ENCODE results near the gene IL11.
A peak's percentile ranks its signal among the peaks of the same experiment; 100 is the strongest.
"Not testable (repeated sequence)": the region's sequence is repeated elsewhere in the genome, so short reads cannot be mapped to it uniquely, and the experiment has no call there.

The IL11 gene

DNA sequence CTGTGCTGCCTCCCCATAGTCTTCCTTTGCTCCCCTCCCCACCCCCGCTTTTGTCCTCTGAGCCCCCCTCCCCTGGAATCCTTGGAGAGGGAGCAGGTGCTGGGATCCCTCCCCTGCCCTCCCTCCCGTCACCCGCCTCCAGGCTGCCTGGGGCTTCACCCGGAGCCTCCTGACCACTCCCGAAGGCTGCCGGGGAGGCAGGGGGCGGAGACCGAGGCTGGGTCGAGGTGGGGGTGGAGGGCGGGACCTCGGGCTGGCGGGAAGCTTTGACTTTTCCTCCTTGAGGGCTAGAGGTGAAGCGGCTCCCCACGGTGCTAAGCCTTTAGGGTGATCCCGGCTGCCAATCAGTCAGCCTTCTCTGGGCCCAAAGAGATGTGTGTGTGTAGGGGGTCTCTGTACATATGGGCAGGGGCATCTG lies 29.1 kb downstream of the IL11 start:
- DNase-seq (ENCODE audit: low read depth), result peak; percentile 55
- peak overlapping the region; percentile 94 for H3K4me3 ChIP-seq (ENCODE audit: low read length)
- TF ChIP-seq, protein P1, sequence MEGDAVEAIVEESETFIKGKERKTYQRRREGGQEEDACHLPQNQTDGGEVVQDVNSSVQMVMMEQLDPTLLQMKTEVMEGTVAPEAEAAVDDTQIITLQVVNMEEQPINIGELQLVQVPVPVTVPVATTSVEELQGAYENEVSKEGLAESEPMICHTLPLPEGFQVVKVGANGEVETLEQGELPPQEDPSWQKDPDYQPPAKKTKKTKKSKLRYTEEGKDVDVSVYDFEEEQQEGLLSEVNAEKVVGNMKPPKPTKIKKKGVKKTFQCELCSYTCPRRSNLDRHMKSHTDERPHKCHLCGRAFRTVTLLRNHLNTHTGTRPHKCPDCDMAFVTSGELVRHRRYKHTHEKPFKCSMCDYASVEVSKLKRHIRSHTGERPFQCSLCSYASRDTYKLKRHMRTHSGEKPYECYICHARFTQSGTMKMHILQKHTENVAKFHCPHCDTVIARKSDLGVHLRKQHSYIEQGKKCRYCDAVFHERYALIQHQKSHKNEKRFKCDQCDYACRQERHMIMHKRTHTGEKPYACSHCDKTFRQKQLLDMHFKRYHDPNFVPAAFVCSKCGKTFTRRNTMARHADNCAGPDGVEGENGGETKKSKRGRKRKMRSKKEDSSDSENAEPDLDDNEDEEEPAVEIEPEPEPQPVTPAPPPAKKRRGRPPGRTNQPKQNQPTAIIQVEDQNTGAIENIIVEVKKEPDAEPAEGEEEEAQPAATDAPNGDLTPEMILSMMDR (IDR thresholded peaks at IDR 0.05; ENCODE audit: insufficient read depth, low read depth, low read length, missing control alignments), result no peak

DNA sequence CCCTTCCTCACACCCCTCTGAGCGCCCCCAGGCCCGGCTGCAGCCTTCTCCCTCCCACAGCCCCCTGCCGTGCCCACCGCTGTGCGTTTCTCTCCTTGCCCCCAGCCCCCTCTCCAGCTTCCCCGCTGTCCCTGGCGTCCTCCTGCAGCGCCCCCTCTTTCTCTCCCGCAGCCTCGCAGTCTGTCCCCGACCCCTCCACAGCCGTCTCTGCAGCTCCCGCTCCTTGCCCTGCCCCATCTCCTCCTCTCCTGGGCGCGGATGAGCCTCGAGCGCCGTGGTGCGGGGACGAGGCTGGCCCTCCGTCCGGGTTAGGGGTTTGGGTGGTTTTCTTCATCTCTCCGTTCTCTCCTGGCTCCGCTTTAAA lies 29.5 kb downstream of the IL11 start:
- TF ChIP-seq, protein P1 (IDR thresholded peaks at IDR 0.05; ENCODE audit: insufficient read depth, low read depth, low read length, missing control alignments), result no peak
- H3K4me3 ChIP-seq (ENCODE audit: low read length), result peak overlapping the region; percentile 94
- no peak for DNase-seq (ENCODE audit: low read depth)

DNA sequence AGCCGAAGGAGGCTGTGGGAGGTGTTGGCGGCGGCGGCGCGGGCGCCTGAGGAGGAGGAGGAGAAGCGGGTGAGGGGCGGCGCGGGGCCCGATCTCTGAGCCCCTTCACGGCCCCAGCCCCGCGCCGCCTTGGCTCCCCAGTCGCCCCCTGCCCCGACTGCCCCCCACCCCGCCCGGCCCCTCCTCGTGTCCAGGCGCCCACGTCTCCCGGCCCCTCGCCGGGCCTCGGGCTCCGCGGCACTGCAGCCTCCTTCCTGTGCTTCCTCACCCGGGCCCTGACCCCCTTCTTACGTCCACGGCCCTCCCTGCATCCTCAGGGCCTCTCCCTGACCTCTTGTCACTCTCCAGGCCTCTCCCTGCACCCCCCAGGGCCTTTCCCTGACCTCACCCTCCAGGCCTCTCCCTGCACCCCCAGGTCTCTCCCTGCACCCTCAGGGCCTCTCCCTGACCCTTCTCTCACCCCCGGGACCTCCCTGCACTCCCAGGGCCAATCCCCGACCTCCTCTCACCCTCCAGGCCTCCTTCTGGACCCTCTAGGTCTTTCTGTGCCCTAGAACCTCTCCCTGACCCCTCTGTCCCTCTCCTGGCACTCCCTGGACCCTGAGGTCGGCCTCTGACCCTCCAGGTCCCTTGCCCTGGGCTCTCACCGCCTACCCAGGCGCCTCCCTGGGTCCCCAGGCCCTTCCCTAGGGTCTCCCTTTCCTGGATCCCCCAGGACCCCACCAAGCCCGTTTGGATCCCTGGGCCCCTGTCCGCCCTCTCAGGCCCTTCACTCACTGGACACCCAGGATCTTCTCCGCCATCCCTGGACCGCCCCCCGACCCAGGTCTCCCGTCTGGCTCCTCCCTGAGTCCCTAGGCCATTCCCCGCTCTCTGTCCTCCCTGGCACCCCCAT lies 30.1 kb downstream of the IL11 start:
- TF ChIP-seq, protein P1 (IDR thresholded peaks at IDR 0.05; ENCODE audit: insufficient read depth, low read depth, low read length, missing control alignments), result no peak
- no peak for DNase-seq (ENCODE audit: low read depth)
- H3K4me3 ChIP-seq (ENCODE audit: low read length), result peak overlapping the region; percentile 94

DNA sequence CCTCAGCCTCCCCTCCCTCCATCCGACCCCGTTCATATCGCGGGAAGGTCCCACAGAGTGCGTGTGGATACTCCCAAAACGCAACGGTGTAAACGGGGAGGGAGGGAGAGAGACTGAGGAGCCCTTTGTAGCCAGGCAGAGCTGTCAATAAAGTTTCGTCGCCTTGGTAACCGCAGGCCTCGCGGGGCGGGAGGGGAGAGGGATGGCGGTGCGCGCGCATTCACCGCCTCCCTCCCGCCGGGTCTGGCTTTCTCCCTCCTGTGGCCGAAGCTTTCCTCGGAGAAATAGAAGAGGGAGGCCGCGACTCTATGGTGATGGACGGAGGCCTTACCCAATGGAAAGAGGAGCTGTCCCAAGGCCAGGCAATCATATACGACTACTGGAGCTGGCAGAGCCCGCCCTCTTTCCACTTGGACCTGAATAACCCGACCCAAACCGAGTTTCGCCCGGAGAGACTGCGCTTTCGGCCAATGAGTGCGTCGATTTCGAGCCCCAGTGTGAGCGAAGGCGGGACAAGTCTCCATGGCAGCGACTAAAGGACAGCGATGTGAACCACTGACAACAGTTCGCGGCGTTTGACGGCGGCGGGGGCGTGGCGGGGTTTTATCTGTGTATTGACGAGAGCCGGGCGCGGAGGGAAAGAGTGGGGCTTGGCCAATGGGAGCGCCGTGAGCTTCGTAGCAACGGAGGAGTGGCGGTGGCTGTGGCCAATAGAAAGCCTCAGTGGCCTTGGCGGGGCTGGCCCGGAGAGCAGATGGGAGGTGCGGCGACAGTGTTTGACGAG lies 31.0 kb downstream of the IL11 start, which contains the start of gene KMT5C:
Gene KMT5C, plus strand, starts transcription at position 772 of the 784 bp plus-strand sequence. CDS start 2,061 bp downstream, outside the sequence.
- TF ChIP-seq, protein P1 (IDR thresholded peaks at IDR 0.05; ENCODE audit: insufficient read depth, low read depth, low read length, missing control alignments), result peak; percentile 46
- H3K4me3 ChIP-seq (ENCODE audit: low read length), result peak within 1 kb of the TSS; percentile 94
- peak; percentile 100 for DNase-seq (ENCODE audit: low read depth)

DNA sequence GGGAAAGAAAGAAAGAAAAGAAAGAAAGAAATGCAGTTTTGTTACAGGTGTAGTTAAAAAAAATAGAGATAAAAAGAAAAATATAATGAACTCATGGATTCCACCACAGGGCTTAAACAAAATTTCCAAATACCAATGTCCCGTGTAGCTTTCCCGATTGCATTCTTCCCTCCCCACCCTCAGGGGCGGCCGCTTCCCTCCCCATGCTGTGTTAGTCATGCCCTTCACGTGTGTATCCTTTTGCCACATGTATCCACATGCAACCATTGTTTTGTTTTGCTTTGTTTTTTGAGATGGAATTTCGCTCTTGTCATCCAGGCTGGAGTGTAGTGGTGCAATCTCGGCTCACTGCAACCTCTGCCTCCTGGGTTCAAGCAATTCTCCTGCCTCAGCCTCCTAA lies 34.2 kb downstream of the IL11 start:
- TF ChIP-seq, protein P1 (IDR thresholded peaks at IDR 0.05; ENCODE audit: insufficient read depth, low read depth, low read length, missing control alignments), result no peak
- no peak overlapping the region for H3K4me3 ChIP-seq (ENCODE audit: low read length)
- DNase-seq (ENCODE audit: low read depth), result peak; percentile 98

DNA sequence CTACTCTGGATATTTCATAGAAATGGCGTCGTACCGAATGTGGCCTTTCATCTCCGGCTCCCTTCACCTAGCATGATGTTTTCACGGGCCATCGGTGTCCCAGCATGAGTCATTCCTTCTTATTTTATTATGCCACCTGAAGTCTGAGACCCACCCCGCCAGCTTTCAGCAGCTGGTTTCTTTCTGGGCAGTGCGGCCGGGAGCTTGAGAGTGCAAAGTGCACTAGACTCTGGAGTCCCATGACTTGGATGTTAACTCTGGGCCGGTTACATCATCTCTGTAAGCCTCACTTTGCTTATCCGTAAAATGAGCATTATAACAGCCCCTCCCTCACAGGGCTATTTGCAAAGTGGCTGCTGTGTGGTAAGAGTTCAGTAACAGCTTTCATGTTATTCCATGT lies 36.4 kb downstream of the IL11 start:
- H3K4me3 ChIP-seq (ENCODE audit: low read length), result no peak overlapping the region
- TF ChIP-seq, protein P1 (IDR thresholded peaks at IDR 0.05; ENCODE audit: insufficient read depth, low read depth, low read length, missing control alignments), result no peak
- DNase-seq (ENCODE audit: low read depth), result no peak

DNA sequence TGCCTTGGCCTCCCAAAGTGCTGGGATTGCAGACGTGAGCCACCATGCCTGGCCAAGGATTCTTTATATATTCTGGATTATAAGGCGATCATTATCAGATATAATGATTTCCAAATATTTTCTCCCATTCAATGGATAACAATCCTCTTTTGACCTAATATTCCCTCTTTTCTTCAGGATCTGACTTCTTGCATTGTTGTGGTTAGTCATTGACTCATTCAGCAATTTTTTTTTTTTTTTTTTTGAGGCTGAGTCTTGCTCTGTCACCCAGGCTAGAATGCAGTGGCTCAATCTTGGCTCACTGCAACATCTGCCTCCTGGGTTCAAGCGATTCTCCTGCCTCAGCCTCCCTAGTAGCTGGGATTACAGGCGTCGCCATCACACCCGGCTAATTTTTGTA lies 40.5 kb downstream of the IL11 start:
- DNase-seq (ENCODE audit: low read depth), result peak; percentile 48
- H3K4me3 ChIP-seq (ENCODE audit: low read length), result not testable (repeated sequence)

DNA sequence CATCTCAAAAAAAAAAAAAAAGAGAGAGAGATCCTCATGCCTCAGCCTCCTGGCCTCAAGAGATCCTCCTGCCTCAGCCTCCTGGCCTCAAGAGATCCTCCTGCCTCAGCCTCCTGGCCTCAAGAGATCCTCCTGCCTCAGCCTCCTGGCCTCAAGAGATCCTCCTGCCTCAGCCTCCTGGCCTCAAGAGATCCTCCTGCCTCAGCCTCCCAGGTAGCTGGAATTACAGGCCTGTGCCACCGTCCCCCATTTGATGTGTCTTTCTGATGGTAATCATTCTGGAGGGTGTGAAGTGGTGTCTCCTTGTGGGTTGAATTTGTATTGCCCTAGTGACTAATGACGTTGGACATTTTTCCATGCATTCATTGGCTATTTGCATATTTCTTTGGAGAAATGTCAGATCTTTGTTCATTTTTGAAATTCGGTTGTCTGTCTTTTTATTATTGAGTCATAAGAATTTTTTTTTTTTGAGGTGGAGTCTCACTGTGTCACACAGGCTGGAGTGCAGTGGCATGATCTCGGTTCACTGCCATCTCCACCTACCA lies 41.4 kb downstream of the IL11 start:
- not testable (repeated sequence) for H3K4me3 ChIP-seq (ENCODE audit: low read length)
- DNase-seq (ENCODE audit: low read depth), result peak; percentile 50

Data from epithelial cell of esophagus (primary cell).